ENCODE results near the gene ATXN2.
A peak's percentile ranks its signal among the peaks of the same experiment; 100 is the strongest.
"Not testable (repeated sequence)": the region's sequence is repeated elsewhere in the genome, so short reads cannot be mapped to it uniquely, and the experiment has no call there.

Gene ATXN2

GRCh38 chr12:111598637-111599452 is at the start of gene ATXN2:
Gene ATXN2 (minus strand): TSS chr12:111599315. CDS start chr12:111599034, 281 bp downstream.
- peak in 48 of 56 donors; percentile 30 to 94 (median 72) for DNase-seq

- DNase-seq: no peak
These were observed 46.3 kb upstream of the ATXN2 start for GRCh38 chr12:111645433-111645832.

- peak in 3 of 56 donors; percentile 1 to 15 (median 5) for DNase-seq
These were observed 44.3 kb upstream of the ATXN2 start for GRCh38 chr12:111643427-111643826.

- DNase-seq: no peak
These were observed 43.7 kb upstream of the ATXN2 start for GRCh38 chr12:111642681-111643426.

GRCh38 chr12:111640506-111640905 is 41.4 kb upstream of the ATXN2 start:
- no peak for DNase-seq

- no peak for DNase-seq
These were observed 39.4 kb upstream of the ATXN2 start for GRCh38 chr12:111638556-111638955.

GRCh38 chr12:111636209-111636945 is 37.3 kb upstream of the ATXN2 start:
- DNase-seq: peak in 51 of 56 donors; percentile 5 to 80 (median 32)

GRCh38 chr12:111635524-111635923 is 36.4 kb upstream of the ATXN2 start:
- DNase-seq: no peak

- DNase-seq: no peak
These were observed 29.6 kb upstream of the ATXN2 start for GRCh38 chr12:111628505-111629260.

GRCh38 chr12:111626230-111626629 is 27.1 kb upstream of the ATXN2 start:
- DNase-seq: no peak

GRCh38 chr12:111624540-111624939 is 25.4 kb upstream of the ATXN2 start:
- DNase-seq: no peak

- DNase-seq: not testable (repeated sequence)
These were observed 18.7 kb upstream of the ATXN2 start for GRCh38 chr12:111617841-111618240.

GRCh38 chr12:111616177-111616623 is 17.1 kb upstream of the ATXN2 start:
- DNase-seq: no peak

- DNase-seq: no peak
These were observed 8.1 kb upstream of the ATXN2 start for GRCh38 chr12:111607239-111607638.

- no peak for DNase-seq
These were observed 7.7 kb upstream of the ATXN2 start for GRCh38 chr12:111606767-111607230.

GRCh38 chr12:111605911-111606766 is 7.0 kb upstream of the ATXN2 start:
- DNase-seq: no peak

- DNase-seq: not testable (repeated sequence)
These were observed 3.7 kb upstream of the ATXN2 start for GRCh38 chr12:111602857-111603256.

- no peak for DNase-seq
These were observed 3.2 kb upstream of the ATXN2 start for GRCh38 chr12:111602348-111602747.

- DNase-seq: not testable (repeated sequence)
These were observed 1.9 kb upstream of the ATXN2 start for GRCh38 chr12:111600986-111601385.

- no peak for DNase-seq
These were observed 1.1 kb upstream of the ATXN2 start for GRCh38 chr12:111600205-111600642.
